ENCODE data around the gene KRTAP12-3.

- TF ChIP-seq CTCF (IDR thresholded peaks at IDR 0.05) = no peak
- no peak for TF ChIP-seq CBFB (CRISPR knock-in tag; IDR thresholded peaks at IDR 0.05; ENCODE audit: low read depth)
- no peak for TF ChIP-seq SP1 (CRISPR knock-in tag; conservative IDR thresholded peaks at IDR 0.05)
- no peak for TF ChIP-seq JUN (CRISPR knock-in tag; IDR thresholded peaks at IDR 0.05)
- no peak for TF ChIP-seq PREB (CRISPR knock-in tag; IDR thresholded peaks at IDR 0.05; ENCODE audit: borderline replicate concordance)
- no peak for TF ChIP-seq NFE2L1 (CRISPR knock-in tag; IDR thresholded peaks at IDR 0.05)
- TF ChIP-seq, protein P1, sequence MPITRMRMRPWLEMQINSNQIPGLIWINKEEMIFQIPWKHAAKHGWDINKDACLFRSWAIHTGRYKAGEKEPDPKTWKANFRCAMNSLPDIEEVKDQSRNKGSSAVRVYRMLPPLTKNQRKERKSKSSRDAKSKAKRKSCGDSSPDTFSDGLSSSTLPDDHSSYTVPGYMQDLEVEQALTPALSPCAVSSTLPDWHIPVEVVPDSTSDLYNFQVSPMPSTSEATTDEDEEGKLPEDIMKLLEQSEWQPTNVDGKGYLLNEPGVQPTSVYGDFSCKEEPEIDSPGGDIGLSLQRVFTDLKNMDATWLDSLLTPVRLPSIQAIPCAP (CRISPR knock-in tag; IDR thresholded peaks at IDR 0.05) = no peak
- TF ChIP-seq ESRRA (CRISPR knock-in tag; IDR thresholded peaks at IDR 0.05; ENCODE audit: borderline replicate concordance) = no peak
Observed at GRCh38 chr21:44612669-44613229, 45.0 kb upstream of the KRTAP12-3 start.

All from WTC11 (cell line).